Measurements from ENCODE around the gene RIPOR3. TPM values are rescaled to one million over a fixed set of nuclear protein-coding genes. Genes with fewer than 3 reads are reported as not detected.

The RIPOR3 gene
- total RNA-seq, 1 experiment from 2014 or later, result 0.46 TPM

DNA sequence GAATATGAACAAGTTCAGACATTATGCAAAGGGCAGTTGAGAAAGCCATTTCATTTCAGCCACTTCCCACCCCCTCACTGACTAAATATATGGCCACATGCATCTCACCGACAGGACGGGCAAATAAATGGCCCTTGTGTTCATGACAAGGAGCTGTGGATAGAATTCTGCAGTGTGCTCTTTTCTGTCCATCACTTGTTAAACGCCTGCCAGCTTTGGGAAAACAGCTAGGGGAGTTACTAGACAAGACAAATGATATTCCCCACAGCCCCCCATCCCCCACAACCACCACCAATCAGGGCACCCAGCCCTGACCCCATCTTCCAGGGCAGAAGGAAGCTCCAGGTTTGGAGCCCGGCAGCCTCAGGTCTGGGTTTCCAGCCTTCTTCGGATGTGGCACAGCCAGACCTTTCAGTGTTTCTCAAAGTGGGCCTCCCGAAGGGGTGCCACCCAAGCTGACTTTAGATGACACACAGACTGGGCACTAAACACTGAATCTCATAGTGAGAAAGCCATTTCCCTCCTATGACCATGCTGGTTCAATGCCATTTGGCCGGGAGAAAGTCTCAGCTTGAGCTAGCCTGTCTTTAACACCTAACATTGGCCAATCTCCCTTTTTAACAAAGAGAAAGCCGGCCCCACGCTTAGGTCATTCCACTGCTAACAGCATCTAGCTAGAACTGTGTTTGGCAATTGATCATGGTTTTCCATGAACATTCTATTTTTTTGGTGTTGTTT lies 4.0 kb upstream of the RIPOR3 start:
- Histone ChIP-seq H4K5ac (ENCODE audit: insufficient read length, low read depth, low read length) (no peak overlapping the region), H2BK12ac (ENCODE audit: insufficient read length, low read depth, low read length) (no peak overlapping the region), H3T11ph (ENCODE audit: low read length) (no peak overlapping the region), H2BK20ac (ENCODE audit: low read depth, low read length, poor library complexity, severe bottlenecking) (no peak overlapping the region), H2AK5ac (ENCODE audit: insufficient read length, low read length) (no peak overlapping the region), H3K56ac (ENCODE audit: insufficient read length, low read depth, low read length) (no peak overlapping the region), H3K27me3 (ENCODE audit: insufficient read depth, low read length) (no peaks in the 10 kb centered on the region), H3K79me1 (ENCODE audit: insufficient read depth, low read depth, low read length, poor library complexity, severe bottlenecking) (no peaks in the 10 kb centered on the region), H3K14ac (ENCODE audit: insufficient read depth, low read length) (no peak overlapping the region), H3K4ac (ENCODE audit: low read depth, low read length) (no peak overlapping the region), H3K79me2 (ENCODE audit: insufficient read depth, low read length) (no peaks in the 10 kb centered on the region), H2BK120ac (ENCODE audit: low read depth, low read length, poor library complexity, severe bottlenecking) (no peak overlapping the region), H4K91ac (ENCODE audit: insufficient read length, low read depth, low read length) (no peak overlapping the region), H3K4me2 (ENCODE audit: insufficient read depth, insufficient read length, low read length) (no peak overlapping the region), H2BK15ac (ENCODE audit: low read depth, low read length) (no peak overlapping the region), H3K4me1 (ENCODE audit: insufficient read depth, low read length) (no peaks in the 10 kb centered on the region; the same call in 1 of the 2 replicates), H4K20me1 (ENCODE audit: control insufficient read depth, insufficient read depth, insufficient read length) (no peaks in the 10 kb centered on the region), H2AFZ (ENCODE audit: low read length) (no peak overlapping the region), H3K27ac (ENCODE audit: insufficient read length, low read depth, low read length) (no peak overlapping the region), H4K8ac (replicated peaks; ENCODE audit: insufficient read length, low read depth, low read length) (no peak overlapping the region), H3K9ac (ENCODE audit: extremely low read depth, insufficient read length, low read length) (no peak overlapping the region), H3K18ac (ENCODE audit: insufficient read length, low read depth, low read length) (no peak overlapping the region), H3K23me2 (ENCODE audit: insufficient read length, low read depth, low read length, poor library complexity, severe bottlenecking) (peaks cover 20% of the 10 kb centered on the region), H3K9me3 (ENCODE audit: control insufficient read depth, low read depth, low read length) (no peaks in the 10 kb centered on the region), H3K23ac (ENCODE audit: insufficient read length, low read depth, low read length) (no peak overlapping the region), H2BK5ac (ENCODE audit: insufficient read length, low read length) (no peak overlapping the region)
- H3K9me3 Mint-ChIP-seq, result no peaks in the 10 kb centered on the region
- TF ChIP-seq, protein P1, sequence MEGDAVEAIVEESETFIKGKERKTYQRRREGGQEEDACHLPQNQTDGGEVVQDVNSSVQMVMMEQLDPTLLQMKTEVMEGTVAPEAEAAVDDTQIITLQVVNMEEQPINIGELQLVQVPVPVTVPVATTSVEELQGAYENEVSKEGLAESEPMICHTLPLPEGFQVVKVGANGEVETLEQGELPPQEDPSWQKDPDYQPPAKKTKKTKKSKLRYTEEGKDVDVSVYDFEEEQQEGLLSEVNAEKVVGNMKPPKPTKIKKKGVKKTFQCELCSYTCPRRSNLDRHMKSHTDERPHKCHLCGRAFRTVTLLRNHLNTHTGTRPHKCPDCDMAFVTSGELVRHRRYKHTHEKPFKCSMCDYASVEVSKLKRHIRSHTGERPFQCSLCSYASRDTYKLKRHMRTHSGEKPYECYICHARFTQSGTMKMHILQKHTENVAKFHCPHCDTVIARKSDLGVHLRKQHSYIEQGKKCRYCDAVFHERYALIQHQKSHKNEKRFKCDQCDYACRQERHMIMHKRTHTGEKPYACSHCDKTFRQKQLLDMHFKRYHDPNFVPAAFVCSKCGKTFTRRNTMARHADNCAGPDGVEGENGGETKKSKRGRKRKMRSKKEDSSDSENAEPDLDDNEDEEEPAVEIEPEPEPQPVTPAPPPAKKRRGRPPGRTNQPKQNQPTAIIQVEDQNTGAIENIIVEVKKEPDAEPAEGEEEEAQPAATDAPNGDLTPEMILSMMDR (conservative IDR thresholded peaks at IDR 0.05), result no peak
- peaks cover 21 to 32% of the 10 kb centered on the region in 2 experiments for H3K4me1 Mint-ChIP-seq
- H3K27me3 Mint-ChIP-seq (ENCODE audit: low read depth), result peaks cover 17% of the 10 kb centered on the region
- no peak for DNase-seq
- H3K27ac Mint-ChIP-seq, result no peak overlapping the region
- WGBS (ENCODE audit: extremely low coverage, insufficient read length, low lambda C conversion rate), result no CpG with 5 or more reads among the region's 9 CpGs
- no peak overlapping the region for H3K4me3 Mint-ChIP-seq
- H3K36me3 Mint-ChIP-seq (ENCODE audit: insufficient read depth in 1 of 3, low read depth in 3 of 3), result no peaks in the 10 kb centered on the region
